K562 (cell line): ENCODE data around the gene ZSWIM2. TPM values are rescaled to one million over a fixed set of nuclear protein-coding genes. Genes with fewer than 3 reads are reported as not detected.

Experiments
- AFF4 ChIP-seq: sonication (generic); formaldehyde crosslinking; IDR thresholded peaks from 2 replicates; pipeline ENCODE4 v1.8.0; 2023; ENCODE audit warnings: mild to moderate bottlenecking, missing genetic modification reagents
- ATF1 ChIP-seq, 2 experiments: fragments of 450-650 bp in 1 of 2; IDR thresholded peaks; 2 replicates each; pipeline ENCODE4 v1.6.1; 2016; ENCODE audit warnings: missing compliant biosample characterization in 1 of 2, missing genetic modification characterization in 1 of 2
- ATF2 ChIP-seq: sonication (generic); formaldehyde crosslinking; IDR thresholded peaks from 2 replicates; pipeline ENCODE4 v1.8.1; 2022; ENCODE audit warnings: missing genetic modification reagents
- BMI1 ChIP-seq: fragments of 150-350 bp; IDR thresholded peaks from 2 replicates; pipeline ENCODE4 v1.6.1; 2014; ENCODE audit warnings: low read length
- CEBPB ChIP-seq: fragments of 450-650 bp; IDR thresholded peaks from 2 replicates; pipeline ENCODE4 v1.6.1; 2016; ENCODE audit warnings: missing genetic modification characterization, missing compliant biosample characterization
- EHMT2 ChIP-seq: fragments of 450-650 bp; IDR thresholded peaks from 2 replicates; pipeline ENCODE4 v1.6.1; 2018; ENCODE audit warnings: antibody characterized with exemption
- FOXM1 ChIP-seq, 2 experiments: fragments of 450-650 bp in 1 of 2; sonication (generic) in 1 of 2; formaldehyde crosslinking in 1 of 2; IDR thresholded peaks; 2 replicates each; pipeline versions ENCODE4 v1.6.1 to v1.9.0; 2017 to 2022; ENCODE audit warnings: low read depth in 2 of 2, mild to moderate bottlenecking in 2 of 2, missing genetic modification reagents in 1 of 2, moderate library complexity in 1 of 2
- GATA2 ChIP-seq: sonication (generic); formaldehyde crosslinking; IDR thresholded peaks from 2 replicates; pipeline ENCODE4 v1.4.0; 2020; ENCODE audit warnings: mild to moderate bottlenecking, missing genetic modification reagents
- HMBOX1 ChIP-seq: sonication (generic); IDR thresholded peaks from 2 replicates; pipeline ENCODE4 v1.6.1; 2016
- KLF16 ChIP-seq: IDR thresholded peaks from 2 replicates; pipeline ENCODE4 v1.6.1; 2016; ENCODE audit warnings: antibody characterized with exemption
- NR2C2 ChIP-seq, 2 experiments: fragments of 200-800 bp in 1 of 2; sonication (Bioruptor generic) in 1 of 2; sonication (generic) in 1 of 2; formaldehyde crosslinking in 1 of 2; IDR thresholded peaks; 2 replicates each; pipeline versions ENCODE4 v1.6.1 to v1.8.0; 2016 to 2022; ENCODE audit warnings: mild to moderate bottlenecking in 1 of 2, missing compliant biosample characterization in 1 of 2, missing genetic modification characterization in 1 of 2, missing genetic modification reagents in 1 of 2
- SETDB1 ChIP-seq: IDR thresholded peaks from one replicate; pipeline ENCODE4 v1.6.1; 2012; ENCODE audit warnings: low read length, control low read depth, inconsistent platforms
- SMARCB1 ChIP-seq: IDR thresholded peaks from 2 replicates; pipeline ENCODE4 v1.6.1; 2011; ENCODE audit warnings: improper control_type of control experiment, low read depth; ENCODE audit not compliant: insufficient read length
- SP1 ChIP-seq: sonication (generic); formaldehyde crosslinking; IDR thresholded peaks from 2 replicates; pipeline ENCODE4 v1.8.1; 2022; ENCODE audit warnings: mild to moderate bottlenecking, missing genetic modification reagents
- TAL1 ChIP-seq: fragments of 450-650 bp; IDR thresholded peaks from 2 replicates; pipeline ENCODE4 v1.6.1; 2016; ENCODE audit warnings: mild to moderate bottlenecking
- XRCC3 ChIP-seq: fragments of 450-650 bp; IDR thresholded peaks from 2 replicates; pipeline ENCODE4 v1.6.1; 2017; ENCODE audit warnings: mild to moderate bottlenecking, moderate library complexity
- ZFP91 ChIP-seq: sonication (generic); formaldehyde crosslinking; IDR thresholded peaks from 2 replicates; pipeline ENCODE4 v1.8.0; 2022; ENCODE audit warnings: mild to moderate bottlenecking, missing genetic modification reagents
- ZNF239 ChIP-seq: fragments of 250-450 bp; sonication (Bioruptor Pico); IDR thresholded peaks from 2 replicates; pipeline ENCODE4 v1.4.0; 2020; ENCODE audit warnings: mild to moderate bottlenecking
- ZNF445 ChIP-seq: fragments of 250-450 bp; sonication (Bioruptor Pico); IDR thresholded peaks from 2 replicates; pipeline ENCODE4 v1.4.0; 2020; ENCODE audit warnings: low read depth, mild to moderate bottlenecking, moderate library complexity
- ZNF511 ChIP-seq: sonication (generic); formaldehyde crosslinking; IDR thresholded peaks from 2 replicates; pipeline ENCODE4 v1.8.0; 2022; ENCODE audit warnings: mild to moderate bottlenecking, missing genetic modification reagents
- ZNF551 ChIP-seq: fragments of 250-450 bp; sonication (Bioruptor Pico); IDR thresholded peaks from 2 replicates; pipeline ENCODE4 v1.5.0; 2021; ENCODE audit warnings: mild to moderate bottlenecking, moderate library complexity
- ZNF780A ChIP-seq: fragments of 250-450 bp; sonication (Bioruptor Pico); IDR thresholded peaks from 2 replicates; pipeline ENCODE4 v1.5.0; 2021; ENCODE audit warnings: mild to moderate bottlenecking
- polyA plus RNA-seq, 8 experiments: library from polyadenylated mRNA; depleted of rRNA in 4 of 8; stranded (reverse) in 5 of 8; unstranded in 3 of 8; fragments of >200 nt; fragmentation: Nextera tagmentation in 2 of 8; fragmentation: Illumina TruSeq in 1 of 8; extraction: Ambion mirVana in 2 of 8; extraction: Trizol in 1 of 8; gene quantifications; 2 replicates each; pipeline versions ENCODE4 v1.2.1 to v1.2.3, GENCODE V29; 2011 to 2014; ENCODE audit warnings: inconsistent platforms in 1 of 8, missing spikeins in 1 of 8
- total RNA-seq, 7 experiments: library from RNA; depleted of rRNA in 6 of 7; stranded (reverse); fragments of >200 nt in 6 of 7; fragmentation: Illumina TruSeq in 2 of 7; extraction: Trizol in 2 of 7; gene quantifications; 2 replicates each; pipeline versions ENCODE4 v1.2.1 to v1.2.3, GENCODE V29; 2011 to 2021; ENCODE audit warnings: low replicate concordance in 1 of 7

Gene ZSWIM2
- total and polyA plus RNA-seq, 9 of the 15 experiments (the other 6 are each of a cell fraction or from before 2014, with no cell fraction given), result not detected

- TF ChIP-seq ZFP91 (no peak), SETDB1 (no peak), GATA2 (peak; percentile 33; the same call in 1 of the 2 replicates), KLF16 (peak; percentile 48; the same call in 1 of the 2 replicates), BMI1 (no peak), ZNF511 (no peak), AFF4 (no peak), NR2C2 (CRISPR knock-in tag; IDR thresholded peaks at IDR 0.05) (no peak), NR2C2 (tag; IDR thresholded peaks at IDR 0.05) (peak; percentile 58), ZNF780A (CRISPR knock-in tag) (no peak), SP1 (CRISPR knock-in tag) (no peak), CEBPB (tag) (no peak), HMBOX1 (peak; percentile 88), ZNF445 (CRISPR knock-in tag) (no peak), SMARCB1 (no peak), ATF1 (CRISPR knock-in tag; IDR thresholded peaks at IDR 0.05) (no peak), ATF1 (tag; IDR thresholded peaks at IDR 0.05) (no peak), TAL1 (peak; percentile 61), EHMT2 (peak; percentile 54; the same call in 1 of the 2 replicates), XRCC3 (no peak), FOXM1 (IDR thresholded peaks at IDR 0.05; ENCODE audit: low read depth) (peak; percentile 58; the same call in 1 of the 2 replicates), FOXM1 (CRISPR knock-in tag; IDR thresholded peaks at IDR 0.05; ENCODE audit: low read depth) (no peak), ZNF551 (CRISPR knock-in tag) (no peak), ATF2 (CRISPR knock-in tag) (no peak), ZNF239 (CRISPR knock-in tag) (no peak)
These were observed 35.6 kb upstream of the ZSWIM2 start (continued) for GRCh38 chr2:186884587-186884986.
